Measurements from ENCODE around the gene SETD5.

Gene SETD5

GRCh38 chr3:9414826-9415225 lies 17.4 kb downstream of the SETD5 start:
- no peak for DNase-seq (ENCODE audit: extremely low spot score)
- no peak for TF ChIP-seq CTCF (IDR thresholded peaks at IDR 0.05; ENCODE audit: control extremely low read depth, extremely low read depth, low read depth, missing control alignments)
- ChIA-PET POLR2A (no interaction called here), CTCF (no interaction called here)

GRCh38 chr3:9415485-9416138 lies 18.2 kb downstream of the SETD5 start:
- no peak for DNase-seq (ENCODE audit: extremely low spot score)
- ChIA-PET POLR2A (interaction anchor here (1.4 kb wide), 1 partner anchor 19 kb away, joined by 9 read pairs; no protein-coding TSS in a partner anchor), CTCF (interaction anchor here (0.7 to 3.5 kb wide), 3 partner anchors 10 to 16 kb away, joined by 3 to 9 read pairs (median 3); no protein-coding TSS in a partner anchor)
- TF ChIP-seq CTCF (IDR thresholded peaks at IDR 0.05; ENCODE audit: control extremely low read depth, extremely low read depth, low read depth, missing control alignments), result no peak

- CTCF ChIA-PET, result interaction anchor here (0.7 to 3.5 kb wide), 4 partner anchors 9 to 63 kb away, joined by 3 to 9 read pairs (median 4); no protein-coding TSS in a partner anchor
- no peak for TF ChIP-seq CTCF (IDR thresholded peaks at IDR 0.05; ENCODE audit: control extremely low read depth, extremely low read depth, low read depth, missing control alignments)
- no peak for DNase-seq (ENCODE audit: extremely low spot score)
- POLR2A ChIA-PET, result interaction anchor here (1.4 kb wide), 1 partner anchor 20 kb away, joined by 9 read pairs; no protein-coding TSS in a partner anchor
Observed at GRCh38 chr3:9416139-9416780, 18.8 kb downstream of the SETD5 start.

GRCh38 chr3:9420850-9421549 lies 23.6 kb downstream of the SETD5 start:
- POLR2A ChIA-PET, result interaction anchor here (0.6 kb wide), 1 partner anchor 836 kb away, joined by 3 read pairs; no protein-coding TSS in a partner anchor
- DNase-seq (ENCODE audit: extremely low spot score), result no peak
- no peak for TF ChIP-seq CTCF (IDR thresholded peaks at IDR 0.05; ENCODE audit: control extremely low read depth, extremely low read depth, low read depth, missing control alignments)
- CTCF ChIA-PET, result interaction anchor here (0.9 to 1.6 kb wide), 3 partner anchors 8 to 16 kb away, joined by 3 to 4 read pairs (median 3); no protein-coding TSS in a partner anchor

GRCh38 chr3:9422712-9423424 lies 25.5 kb downstream of the SETD5 start:
- POLR2A ChIA-PET, result no interaction called here
- CTCF ChIA-PET, result interaction anchor here (1.3 to 2.9 kb wide), 4 partner anchors 13 to 70 kb away, joined by 3 to 12 read pairs (median 4); no protein-coding TSS in a partner anchor
- TF ChIP-seq CTCF (IDR thresholded peaks at IDR 0.05; ENCODE audit: control extremely low read depth, extremely low read depth, low read depth, missing control alignments), result peak; percentile 20
- no peak for DNase-seq (ENCODE audit: extremely low spot score)

- no peak for TF ChIP-seq CTCF (IDR thresholded peaks at IDR 0.05; ENCODE audit: control extremely low read depth, extremely low read depth, low read depth, missing control alignments)
- DNase-seq (ENCODE audit: extremely low spot score), result no peak
- ChIA-PET CTCF (interaction anchor here (1.4 kb wide), 1 partner anchor 9 kb away, joined by 5 read pairs; no protein-coding TSS in a partner anchor), POLR2A (no interaction called here)
Observed at GRCh38 chr3:9428411-9428810, 31.0 kb downstream of the SETD5 start.
